ENCODE measurements around the gene CLASP1. TPM values are rescaled to one million over a fixed set of nuclear protein-coding genes. Genes with fewer than 3 reads are reported as not detected.

CLASP1 gene
- total RNA-seq, 1 experiment from 2014 or later: 49.2 TPM

- in situ Hi-C loops (cut with HindIII; ENCODE audit: low pct_unique_long_range_greater_than_20kb, low sequenced_read_pairs): no loop called here
- TF ChIP-seq TCF7L2 (IDR thresholded peaks at IDR 0.05; ENCODE audit: low read depth, low read length) (no peak), POLR2AphosphoS5 (IDR thresholded peaks at IDR 0.05; ENCODE audit: low read depth, low read length) (no peak), REST (IDR thresholded peaks at IDR 0.05; ENCODE audit: insufficient read depth in 1 of 2, low read depth in 2 of 2, low read length in 1 of 2) (no peak), CTCF (IDR thresholded peaks at IDR 0.05) (no peak), SIN3A (IDR thresholded peaks at IDR 0.05; ENCODE audit: borderline replicate concordance, insufficient read depth, low read depth, low read length) (no peak)
- H3K9me3 ChIP-seq (ENCODE audit: control insufficient read depth, insufficient read depth, low read depth, low read length): no peaks in the 10 kb centered on the region
- H3K36me3 ChIP-seq (ENCODE audit: control insufficient read depth, insufficient read depth, low read length): no peaks in the 10 kb centered on the region
- no peaks in the 10 kb centered on the region for H3K4me1 ChIP-seq (ENCODE audit: control insufficient read depth, insufficient read depth, low read length)
- ChIA-PET CTCF (no interaction called here), POLR2A (interaction anchor here (0.7 kb wide), 1 partner anchor 179 kb away, joined by 3 read pairs; no protein-coding TSS in a partner anchor)
- no peak overlapping the region for H3K4me3 ChIP-seq (ENCODE audit: low read depth in 2 of 2, low read length in 2 of 2)
- DNase-seq (ENCODE audit: low read depth, low spot score) (no peak), ATAC-seq (no peak)
- H3K27me3 ChIP-seq (ENCODE audit: control insufficient read depth, insufficient read depth, low read length): no peaks in the 10 kb centered on the region
- no TSS peak for BruUV-seq (replicated peaks)
- H3K27ac ChIP-seq (ENCODE audit: low read length): no peak overlapping the region
- intact Hi-C loops (cut with micrococcal nuclease; ENCODE audit: unreplicated experiment): no loop called here
Observed at GRCh38 chr2:121561617-121562268, 87.5 kb downstream of the CLASP1 start.

GRCh38 chr2:121558329-121558728 is 90.9 kb downstream of the CLASP1 start:
- CTCF ChIA-PET: interaction anchor here (0.7 kb wide), 1 partner anchor 29 kb away, joined by 7 read pairs; no protein-coding TSS in a partner anchor
- in situ Hi-C loops (cut with HindIII; ENCODE audit: low pct_unique_long_range_greater_than_20kb, low sequenced_read_pairs): no loop called here
- no TSS peak for BruUV-seq (replicated peaks)

More at GRCh38 chr2:121558329-121558728, 90.9 kb downstream of the CLASP1 start:
- TF ChIP-seq REST (IDR thresholded peaks at IDR 0.05; ENCODE audit: insufficient read depth in 1 of 2, low read depth in 2 of 2, low read length in 1 of 2): no peak
- TF ChIP-seq CTCF (IDR thresholded peaks at IDR 0.05): no peak
- TF ChIP-seq TCF7L2 (IDR thresholded peaks at IDR 0.05; ENCODE audit: low read depth, low read length): no peak
- TF ChIP-seq POLR2AphosphoS5 (IDR thresholded peaks at IDR 0.05; ENCODE audit: low read depth, low read length): no peak
- no peak for TF ChIP-seq SIN3A (IDR thresholded peaks at IDR 0.05; ENCODE audit: borderline replicate concordance, insufficient read depth, low read depth, low read length)
- no peaks in the 10 kb centered on the region for H3K27me3 ChIP-seq (ENCODE audit: control insufficient read depth, insufficient read depth, low read length)
- H3K4me3 ChIP-seq (ENCODE audit: low read depth in 2 of 2, low read length in 2 of 2): no peak overlapping the region
- ATAC-seq (no peak), DNase-seq (ENCODE audit: low read depth, low spot score) (no peak)
- intact Hi-C loops (cut with micrococcal nuclease; ENCODE audit: unreplicated experiment): no loop called here
- no peaks in the 10 kb centered on the region for H3K9me3 ChIP-seq (ENCODE audit: control insufficient read depth, insufficient read depth, low read depth, low read length)
- no peak overlapping the region for H3K27ac ChIP-seq (ENCODE audit: low read length)
- no peaks in the 10 kb centered on the region for H3K36me3 ChIP-seq (ENCODE audit: control insufficient read depth, insufficient read depth, low read length)
- H3K4me1 ChIP-seq (ENCODE audit: control insufficient read depth, insufficient read depth, low read length): no peaks in the 10 kb centered on the region
- POLR2A ChIA-PET: no interaction called here
